GM04503 (cell line): ENCODE data around the gene TNFRSF12A.

Experiments used
- DNase-seq: peaks from one replicate; pipeline ENCODE4 v3.0.0-alpha.2; 2012; ENCODE audit warnings: low read depth

The TNFRSF12A gene

GRCh38 chr16:2986623-2987188, 33.5 kb upstream of the TNFRSF12A start:
- no peak for DNase-seq

DNA sequence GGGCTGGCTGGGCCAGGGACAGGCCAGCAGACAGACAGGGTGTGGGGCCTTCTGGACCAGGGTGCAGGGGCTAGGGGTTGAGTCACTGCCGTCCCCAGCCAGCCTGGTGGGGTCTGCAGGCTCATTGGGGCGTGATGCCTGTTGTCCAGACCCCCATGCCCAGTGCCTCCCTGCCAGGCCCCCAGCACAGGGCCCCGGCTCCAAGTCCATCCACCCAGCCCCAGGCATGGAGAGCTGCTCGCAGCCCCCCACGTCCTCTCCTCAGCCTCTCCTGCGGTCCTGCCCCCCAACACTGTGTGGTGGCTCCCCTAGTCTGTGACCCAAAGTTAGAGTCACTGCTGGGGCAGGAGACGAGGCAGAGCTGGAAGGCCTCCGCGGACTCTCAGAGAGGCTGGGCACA, 32.9 kb upstream of the TNFRSF12A start:
- DNase-seq, result no peak

- no peak for DNase-seq
These were observed 32.3 kb upstream of the TNFRSF12A start for GRCh38 chr16:2987833-2988232.

DNA sequence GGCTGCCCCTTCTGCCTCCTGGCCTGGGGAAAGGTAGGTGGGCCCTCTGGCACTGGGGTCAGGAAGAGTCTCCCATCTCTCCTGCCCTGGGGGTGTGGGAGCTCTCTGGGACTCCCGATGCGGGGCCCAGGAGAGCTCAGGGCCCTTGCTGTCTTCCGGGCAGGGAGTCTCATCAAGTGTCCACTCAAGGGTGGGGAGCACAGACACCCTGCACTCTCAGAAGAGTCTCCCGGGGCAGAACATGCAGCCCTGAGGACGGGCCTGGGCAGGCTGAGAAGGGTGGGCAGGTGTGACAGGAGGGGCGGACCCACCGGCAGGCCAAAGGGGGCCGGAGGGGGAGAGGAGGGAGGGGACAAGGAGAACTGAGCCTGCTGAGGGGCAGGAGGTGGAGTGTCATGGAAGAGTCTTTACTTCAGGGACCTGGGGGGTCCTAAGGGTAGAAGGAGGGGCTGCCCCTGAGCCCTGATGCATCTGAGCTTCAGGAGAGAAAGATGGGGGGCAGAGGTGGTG, 31.5 kb upstream of the TNFRSF12A start:
- no peak for DNase-seq

DNA sequence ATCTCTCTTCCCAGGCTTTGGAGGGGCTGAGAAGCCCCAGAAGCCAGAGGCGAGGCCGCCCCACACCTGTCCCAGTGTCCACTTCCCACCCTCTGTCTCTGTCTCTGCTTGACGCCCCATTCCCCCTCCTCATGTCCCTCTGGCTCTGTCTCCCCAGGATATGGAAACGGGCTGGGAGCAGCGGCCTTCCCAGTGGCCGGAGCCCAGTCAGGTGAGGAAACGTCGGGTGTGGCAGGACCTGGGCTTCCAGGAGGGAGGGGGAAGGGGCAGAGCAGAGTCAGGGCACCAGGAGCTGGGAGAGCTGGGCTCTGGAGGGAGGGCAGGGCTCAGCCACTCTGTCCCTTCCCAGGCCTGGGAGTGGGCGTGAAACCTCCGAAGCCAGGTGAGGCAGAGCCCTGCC, 29.3 kb upstream of the TNFRSF12A start:
- DNase-seq, result no peak

GRCh38 chr16:2991566-2992261, 28.5 kb upstream of the TNFRSF12A start:
- no peak for DNase-seq

DNA sequence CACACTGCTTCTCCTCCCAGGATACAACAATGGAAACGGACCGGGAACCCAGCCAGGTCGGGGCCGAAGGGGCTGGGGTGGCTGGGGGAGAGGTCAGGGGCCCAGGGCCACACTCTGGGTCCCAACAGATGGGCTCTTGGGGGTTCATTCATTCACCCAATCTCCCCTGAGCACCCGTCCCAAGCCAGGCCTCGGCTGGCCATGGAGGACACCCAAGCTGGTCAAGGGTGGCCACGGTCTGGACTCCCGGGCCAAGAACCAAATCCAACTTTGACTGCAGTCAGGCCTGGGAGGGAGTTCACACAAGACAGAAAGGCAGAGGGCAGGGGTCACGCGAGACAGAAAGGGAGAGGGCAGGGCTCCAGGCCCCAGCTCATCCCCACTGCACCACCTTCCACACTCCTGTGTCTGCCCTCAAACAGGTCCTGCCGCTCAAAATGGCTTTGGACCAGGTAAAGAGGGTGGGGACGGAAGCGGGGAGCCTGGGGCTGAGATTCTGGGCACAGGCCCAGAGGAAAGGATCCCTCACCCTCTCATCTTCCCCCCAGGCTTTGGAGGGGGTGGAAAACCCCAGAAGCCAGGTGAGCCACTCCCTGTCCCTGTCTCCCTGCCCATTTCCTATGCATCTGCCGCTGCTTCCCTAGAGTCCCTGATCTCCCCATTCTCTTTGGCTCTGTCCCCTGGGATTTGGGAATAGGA, 27.6 kb upstream of the TNFRSF12A start:
- DNase-seq, result no peak

GRCh38 chr16:2996298-2996697, 23.9 kb upstream of the TNFRSF12A start:
- DNase-seq, result no peak

DNA sequence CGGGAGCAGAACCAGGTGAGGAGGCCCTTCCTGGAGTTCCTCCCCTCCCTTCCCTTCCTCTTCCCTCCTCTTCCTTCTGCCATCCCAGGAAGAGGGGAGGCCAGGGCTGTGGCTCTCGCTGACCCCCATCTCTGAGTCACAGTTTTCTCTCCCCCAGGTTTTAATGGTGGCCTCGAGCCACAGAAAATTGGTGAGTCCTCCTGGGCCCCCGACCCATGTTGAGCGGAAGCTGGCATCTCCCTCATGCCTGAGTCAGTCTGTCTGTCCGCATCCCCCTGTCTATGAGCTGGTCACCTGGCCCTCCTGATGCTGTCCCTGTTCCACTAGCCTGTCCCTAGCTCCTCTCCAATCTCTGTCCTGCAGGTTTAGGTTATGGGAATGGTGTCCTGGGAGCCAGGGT, 20.2 kb upstream of the TNFRSF12A start:
- no peak for DNase-seq

DNA sequence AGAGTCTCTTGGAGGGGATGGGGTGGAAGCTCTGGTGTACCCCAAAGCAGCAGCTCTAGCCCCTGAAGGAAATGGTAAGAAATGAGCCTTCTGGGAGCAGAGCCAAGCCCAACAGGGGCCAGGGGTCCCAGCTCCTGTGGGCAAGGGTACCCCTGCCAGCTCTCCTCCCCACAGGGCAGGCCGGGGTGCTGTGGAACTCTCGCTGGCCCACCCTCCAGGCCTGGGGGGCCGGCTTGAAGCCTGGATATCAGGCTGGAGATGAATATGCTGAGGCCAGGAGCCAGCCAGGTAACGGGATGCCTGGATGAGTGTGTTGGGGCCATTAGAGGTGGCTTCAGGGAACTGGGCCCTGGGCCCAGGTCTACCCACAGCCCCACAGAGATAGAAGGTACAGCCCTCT, 19.6 kb upstream of the TNFRSF12A start:
- DNase-seq, result no peak

DNA sequence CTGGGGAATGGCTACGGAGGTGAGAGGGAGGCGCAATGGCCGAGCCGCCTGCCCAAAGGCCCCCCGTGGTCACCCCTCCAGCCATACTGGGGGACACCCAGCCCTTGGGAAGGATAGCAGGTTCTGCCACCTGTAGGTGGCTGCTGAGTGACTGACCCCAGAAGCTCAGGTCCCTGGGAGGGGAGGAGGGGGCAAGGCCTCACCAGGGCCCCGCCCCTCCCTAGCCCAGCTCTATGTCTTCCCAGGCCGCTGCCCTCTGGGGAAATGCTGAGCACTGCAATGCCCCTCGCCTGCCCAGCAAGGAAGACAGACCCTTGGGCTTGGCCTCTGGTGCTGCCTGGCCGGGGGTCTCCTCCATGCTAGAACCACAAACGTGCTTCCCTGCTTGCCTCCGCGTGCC, 18.9 kb upstream of the TNFRSF12A start:
- no peak for DNase-seq

- DNase-seq, result peak; percentile 88
These were observed 16.4 kb upstream of the TNFRSF12A start for GRCh38 chr16:3003582-3004270.

DNA sequence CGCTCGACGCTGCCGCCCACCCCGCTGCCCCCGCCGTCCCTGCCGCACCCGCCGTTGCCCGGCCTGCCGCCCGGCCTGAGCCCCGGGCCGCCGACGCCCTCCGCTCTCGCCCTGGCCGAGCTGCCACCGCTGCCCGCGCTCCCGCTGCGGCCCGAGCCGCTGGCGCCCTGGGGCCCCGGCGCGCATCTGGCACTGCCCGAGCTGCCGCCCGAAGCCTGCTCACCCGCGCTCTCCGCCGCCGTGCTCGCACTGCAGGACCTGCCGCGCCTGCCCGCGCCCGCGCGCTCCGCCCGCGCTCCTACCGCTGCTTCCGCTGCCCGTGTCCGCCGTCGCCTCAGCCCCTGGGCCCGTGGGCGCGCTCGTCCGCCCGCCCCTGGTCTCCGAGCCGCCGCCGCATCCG, 15.8 kb upstream of the TNFRSF12A start:
- no peak for DNase-seq

- no peak for DNase-seq
These were observed 15.3 kb upstream of the TNFRSF12A start for GRCh38 chr16:3004781-3005284.

DNA sequence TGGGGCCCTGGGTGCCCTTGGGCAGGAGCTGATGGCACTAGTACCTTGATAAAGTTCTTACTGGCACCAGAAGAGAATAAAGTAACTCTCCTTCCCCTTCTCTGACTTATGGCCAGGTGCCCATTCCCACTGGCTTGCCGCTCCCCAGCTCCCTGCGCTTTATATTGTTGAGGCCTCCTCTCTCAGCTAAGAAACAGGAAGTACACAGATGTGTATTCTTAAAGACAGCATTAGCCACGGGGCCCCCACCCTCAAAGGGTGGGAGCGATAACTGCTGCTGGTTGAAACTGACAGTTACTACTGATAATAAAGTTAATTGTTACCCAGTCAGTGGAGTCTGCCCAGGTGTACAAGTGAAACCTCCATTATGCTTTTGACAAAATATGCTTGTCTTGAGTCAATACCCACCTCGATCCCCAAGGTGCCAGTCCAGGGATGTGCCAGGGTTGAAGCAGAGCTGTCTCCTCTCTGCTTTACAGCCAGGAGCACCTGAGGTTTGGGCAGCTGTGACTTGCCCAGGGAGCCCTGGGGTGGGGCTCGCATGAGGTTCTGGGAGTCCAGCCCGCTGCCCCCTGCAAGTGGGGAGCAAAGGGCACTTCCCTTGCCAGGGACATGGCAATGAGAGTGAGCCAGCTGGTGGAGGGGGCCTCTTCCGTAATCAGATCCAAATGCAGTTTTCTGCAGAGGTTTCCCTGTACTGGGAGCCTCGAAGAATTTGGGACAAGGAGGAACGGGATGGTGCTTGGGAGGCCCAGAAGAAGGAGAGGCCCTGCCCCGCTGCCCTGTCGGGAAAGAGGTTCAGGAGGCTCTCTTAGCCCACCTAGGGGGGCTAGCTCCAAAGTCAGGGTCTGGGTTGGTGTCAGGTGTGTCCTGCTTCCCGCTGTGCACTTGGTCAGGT, 12.9 kb upstream of the TNFRSF12A start:
- no peak for DNase-seq

GRCh38 chr16:3007957-3008689, 12.0 kb upstream of the TNFRSF12A start:
- DNase-seq, result no peak

- no peak for DNase-seq
These were observed 11.5 kb upstream of the TNFRSF12A start for GRCh38 chr16:3008690-3009037.

- no peak for DNase-seq
These were observed 10.4 kb upstream of the TNFRSF12A start for GRCh38 chr16:3009568-3010390.

- DNase-seq, result no peak
These were observed 9.7 kb upstream of the TNFRSF12A start for GRCh38 chr16:3010510-3010909.

DNA sequence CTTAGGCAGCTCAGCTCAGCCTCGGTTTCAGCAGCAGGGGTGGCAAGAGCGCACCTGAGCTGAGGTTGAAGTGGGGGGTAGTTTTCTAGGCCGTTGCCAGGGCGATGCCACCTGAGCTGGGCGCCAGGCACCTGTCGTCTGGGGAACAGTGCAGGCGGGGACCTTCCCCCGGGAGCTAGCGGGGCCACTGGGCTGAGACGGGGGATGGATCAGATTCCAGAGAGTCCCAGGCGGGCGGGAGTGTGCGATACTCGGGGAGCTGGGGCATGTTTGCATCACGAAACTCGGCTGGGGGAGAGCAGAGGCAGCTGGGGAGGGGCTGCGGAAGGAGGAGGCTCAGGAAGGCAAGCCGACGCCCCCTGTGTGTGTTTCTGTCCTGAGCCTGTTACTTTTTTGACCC, 7.9 kb upstream of the TNFRSF12A start:
- no peak for DNase-seq
